ENCODE measurements around the gene SP4.

Gene SP4

GRCh38 chr7:21427871-21428658 is at the start of gene SP4:
Gene SP4, plus strand, starts transcription at chr7:21428083. Its CDS starts 169 bp downstream, at chr7:21428252.
- DNase-seq (ENCODE audit: low read depth, low spot score) = peak; percentile 87

- no peak for DNase-seq (ENCODE audit: low read depth, low spot score)
These were observed 44.4 kb upstream of the SP4 start for GRCh38 chr7:21383227-21384220.

GRCh38 chr7:21393937-21394336 is 33.9 kb upstream of the SP4 start:
- DNase-seq (ENCODE audit: low read depth, low spot score) = no peak

- DNase-seq (ENCODE audit: low read depth, low spot score) = no peak
These were observed 25.9 kb upstream of the SP4 start for GRCh38 chr7:21401944-21402343.

GRCh38 chr7:21407796-21408480 is 19.9 kb upstream of the SP4 start:
- no peak for DNase-seq (ENCODE audit: low read depth, low spot score)

GRCh38 chr7:21408481-21408820 is 19.4 kb upstream of the SP4 start:
- DNase-seq (ENCODE audit: low read depth, low spot score) = no peak

GRCh38 chr7:21412410-21412851 is 15.5 kb upstream of the SP4 start:
- DNase-seq (ENCODE audit: low read depth, low spot score) = no peak

GRCh38 chr7:21412957-21413356 is 14.9 kb upstream of the SP4 start:
- DNase-seq (ENCODE audit: low read depth, low spot score) = no peak

GRCh38 chr7:21413502-21413901 is 14.4 kb upstream of the SP4 start:
- no peak for DNase-seq (ENCODE audit: low read depth, low spot score)

GRCh38 chr7:21414795-21415393 is 13.0 kb upstream of the SP4 start:
- DNase-seq (ENCODE audit: low read depth, low spot score) = no peak

- no peak for DNase-seq (ENCODE audit: low read depth, low spot score)
These were observed 10.2 kb upstream of the SP4 start for GRCh38 chr7:21417647-21418046.

GRCh38 chr7:21422751-21423150 is 5.1 kb upstream of the SP4 start:
- DNase-seq (ENCODE audit: low read depth, low spot score) = no peak

GRCh38 chr7:21425290-21425689 is 2.6 kb upstream of the SP4 start:
- DNase-seq (ENCODE audit: low read depth, low spot score) = no peak

GRCh38 chr7:21426286-21427181 is 1.3 kb upstream of the SP4 start:
- no peak for DNase-seq (ENCODE audit: low read depth, low spot score)

GRCh38 chr7:21427182-21427870 is 557 bp upstream of the SP4 start:
- peak; percentile 98 for DNase-seq (ENCODE audit: low read depth, low spot score)

- DNase-seq (ENCODE audit: low read depth, low spot score) = no peak
These were observed 717 bp downstream of the SP4 start for GRCh38 chr7:21428659-21428941.

- DNase-seq (ENCODE audit: low read depth, low spot score) = no peak
These were observed 1.1 kb downstream of the SP4 start for GRCh38 chr7:21429021-21429420.

- DNase-seq (ENCODE audit: low read depth, low spot score) = no peak
These were observed 2.1 kb downstream of the SP4 start for GRCh38 chr7:21429786-21430574.

- no peak for DNase-seq (ENCODE audit: low read depth, low spot score)
These were observed 2.7 kb downstream of the SP4 start for GRCh38 chr7:21430575-21430954.

Measured in activated naive CD8-positive, alpha-beta T cell treated with anti-CD3 and anti-CD28 coated beads, Interleukin-2, amount 50 U/mL, for 16 hours (primary cell).